Measurements from ENCODE around the gene ALKBH3.

The ALKBH3 gene

GRCh38 chr11:43895601-43896000 is 15.0 kb downstream of the ALKBH3 start:
- DNase-seq (ENCODE audit: low read depth), result no peak

- no peak for DNase-seq (ENCODE audit: low read depth)
Observed at GRCh38 chr11:43898574-43898973, 17.9 kb downstream of the ALKBH3 start.

- DNase-seq (ENCODE audit: low read depth), result no peak
Observed at GRCh38 chr11:43899094-43899493, 18.5 kb downstream of the ALKBH3 start.

- no peak for DNase-seq (ENCODE audit: low read depth)
Observed at GRCh38 chr11:43901551-43901950, 20.9 kb downstream of the ALKBH3 start.

- DNase-seq (ENCODE audit: low read depth), result no peak
Observed at GRCh38 chr11:43903078-43903477, 22.4 kb downstream of the ALKBH3 start.

GRCh38 chr11:43903969-43904368 is 23.3 kb downstream of the ALKBH3 start:
- DNase-seq (ENCODE audit: low read depth), result no peak

GRCh38 chr11:43904742-43905535 is 24.3 kb downstream of the ALKBH3 start:
- DNase-seq (ENCODE audit: low read depth), result no peak

GRCh38 chr11:43905813-43906241 is 25.2 kb downstream of the ALKBH3 start:
- DNase-seq (ENCODE audit: low read depth), result no peak

- no peak for DNase-seq (ENCODE audit: low read depth)
Observed at GRCh38 chr11:43907028-43907975, 26.7 kb downstream of the ALKBH3 start.

- no peak for DNase-seq (ENCODE audit: low read depth)
Observed at GRCh38 chr11:43908191-43908590, 27.6 kb downstream of the ALKBH3 start.

GRCh38 chr11:43908683-43909082 is 28.1 kb downstream of the ALKBH3 start:
- no peak for DNase-seq (ENCODE audit: low read depth)

- no peak for DNase-seq (ENCODE audit: low read depth)
Observed at GRCh38 chr11:43913829-43914380, 33.3 kb downstream of the ALKBH3 start.

- DNase-seq (ENCODE audit: low read depth), result no peak
Observed at GRCh38 chr11:43914466-43914865, 33.8 kb downstream of the ALKBH3 start.

GRCh38 chr11:43916621-43917020 is 36.0 kb downstream of the ALKBH3 start:
- DNase-seq (ENCODE audit: low read depth), result no peak

- no peak for DNase-seq (ENCODE audit: low read depth)
Observed at GRCh38 chr11:43917851-43918250, 37.2 kb downstream of the ALKBH3 start.

- no peak for DNase-seq (ENCODE audit: low read depth)
Observed at GRCh38 chr11:43918662-43919061, 38.0 kb downstream of the ALKBH3 start.

GRCh38 chr11:43919852-43920597 is 39.4 kb downstream of the ALKBH3 start:
- no peak for DNase-seq (ENCODE audit: low read depth)

- no peak for DNase-seq (ENCODE audit: low read depth)
Observed at GRCh38 chr11:43920598-43921419, 40.2 kb downstream of the ALKBH3 start.

- no peak for DNase-seq (ENCODE audit: low read depth)
Observed at GRCh38 chr11:43921561-43922294, 41.1 kb downstream of the ALKBH3 start.

GRCh38 chr11:43922295-43922648 is 41.6 kb downstream of the ALKBH3 start:
- no peak for DNase-seq (ENCODE audit: low read depth)

Measured in stimulated activated CD8-positive, alpha-beta memory T cell treated with anti-CD3 and anti-CD28 coated beads, Interleukin-12 subunit alpha, Interleukin-12 subunit beta, amount 100 ng/mL, for 1 hour (primary cell).